ENCODE results near the gene SNX10.

GRCh38 chr7:26275213-26275612, 16.4 kb upstream of the SNX10 start:
- TF ChIP-seq CTCF (conservative IDR thresholded peaks at IDR 0.05), result no peak
- no peak for TF ChIP-seq ZFX (IDR thresholded peaks at IDR 0.05)
